Measurements from ENCODE around the gene EYS.

EYS gene

GRCh38 chr6:65259059-65259458 lies 448.0 kb downstream of the EYS start:
- Histone ChIP-seq H3K4me3 (no peak overlapping the region), H3K27ac (no peak overlapping the region)
- DNase-seq (ENCODE audit: low spot score), result no peak
- TF ChIP-seq CTCF (IDR thresholded peaks at IDR 0.05), result no peak

GRCh38 chr6:65253041-65253440 lies 454.0 kb downstream of the EYS start:
- Histone ChIP-seq H3K27ac (no peak overlapping the region), H3K4me3 (no peak overlapping the region)
- TF ChIP-seq CTCF (IDR thresholded peaks at IDR 0.05), result no peak
- no peak for DNase-seq (ENCODE audit: low spot score)

GRCh38 chr6:65248101-65248610 lies 458.9 kb downstream of the EYS start:
- TF ChIP-seq CTCF (IDR thresholded peaks at IDR 0.05), result no peak
- H3K4me3 ChIP-seq, result no peak overlapping the region
- H3K27ac ChIP-seq, result no peak overlapping the region
- DNase-seq (ENCODE audit: low spot score), result no peak

GRCh38 chr6:65231616-65232015 lies 475.4 kb downstream of the EYS start:
- no peak for TF ChIP-seq CTCF (IDR thresholded peaks at IDR 0.05)
- no peak overlapping the region for H3K27ac ChIP-seq
- no peak for DNase-seq (ENCODE audit: low spot score)
- no peak overlapping the region for H3K4me3 ChIP-seq

GRCh38 chr6:65229825-65230224 lies 477.2 kb downstream of the EYS start:
- Histone ChIP-seq H3K4me3 (no peak overlapping the region), H3K27ac (no peak overlapping the region)
- TF ChIP-seq CTCF (IDR thresholded peaks at IDR 0.05), result no peak
- DNase-seq (ENCODE audit: low spot score), result no peak

- TF ChIP-seq CTCF (IDR thresholded peaks at IDR 0.05), result no peak
- no peak overlapping the region for H3K4me3 ChIP-seq
- DNase-seq (ENCODE audit: low spot score), result no peak
- H3K27ac ChIP-seq, result no peak overlapping the region
Observed at GRCh38 chr6:65221153-65221552, 485.9 kb downstream of the EYS start.

- H3K27ac ChIP-seq, result no peak overlapping the region
- no peak for TF ChIP-seq CTCF (IDR thresholded peaks at IDR 0.05)
- H3K4me3 ChIP-seq, result no peak overlapping the region
- no peak for DNase-seq (ENCODE audit: low spot score)
Observed at GRCh38 chr6:65202738-65203137, 504.3 kb downstream of the EYS start.
